HG02571 (cell line): Measurements from ENCODE around the gene GPC3.

ENCODE experiments used
- ATAC-seq: cut with Tn5 transposase; IDR thresholded peaks from one replicate; pipeline ENCODE4 v1.9.1; 2021; ENCODE audit warnings: mild to moderate bottlenecking, moderate library complexity; ENCODE audit not compliant: unreplicated experiment

GPC3 gene

GRCh38 chrX:133611676-133612075, 373.7 kb downstream of the GPC3 start:
- no peak for ATAC-seq

GRCh38 chrX:133610056-133610455, 375.3 kb downstream of the GPC3 start:
- ATAC-seq: no peak

- ATAC-seq: no peak
Measured at GRCh38 chrX:133609166-133609565, 376.2 kb downstream of the GPC3 start.

GRCh38 chrX:133608406-133608805, 377.0 kb downstream of the GPC3 start:
- ATAC-seq: no peak

- no peak for ATAC-seq
Measured at GRCh38 chrX:133607419-133608348, 377.7 kb downstream of the GPC3 start.

GRCh38 chrX:133606990-133607389, 378.4 kb downstream of the GPC3 start:
- ATAC-seq: no peak

GRCh38 chrX:133604801-133605200, 380.6 kb downstream of the GPC3 start:
- ATAC-seq: no peak

GRCh38 chrX:133602881-133603280, 382.5 kb downstream of the GPC3 start:
- no peak for ATAC-seq

GRCh38 chrX:133601116-133601515, 384.3 kb downstream of the GPC3 start:
- ATAC-seq: no peak

- ATAC-seq: no peak
Measured at GRCh38 chrX:133600536-133600935, 384.9 kb downstream of the GPC3 start.

GRCh38 chrX:133598601-133599335, 386.6 kb downstream of the GPC3 start:
- no peak for ATAC-seq

GRCh38 chrX:133594156-133594555, 391.2 kb downstream of the GPC3 start:
- ATAC-seq: no peak

- no peak for ATAC-seq
Measured at GRCh38 chrX:133593531-133593930, 391.9 kb downstream of the GPC3 start.

GRCh38 chrX:133590703-133591505, 394.5 kb downstream of the GPC3 start:
- ATAC-seq: no peak

GRCh38 chrX:133588827-133589226, 396.6 kb downstream of the GPC3 start:
- ATAC-seq: no peak

GRCh38 chrX:133587818-133588217, 397.6 kb downstream of the GPC3 start:
- ATAC-seq: no peak

- no peak for ATAC-seq
Measured at GRCh38 chrX:133587071-133587470, 398.3 kb downstream of the GPC3 start.

- ATAC-seq: no peak
Measured at GRCh38 chrX:133586443-133586842, 399.0 kb downstream of the GPC3 start.

- ATAC-seq: no peak
Measured at GRCh38 chrX:133583825-133584224, 401.6 kb downstream of the GPC3 start.

- ATAC-seq: no peak
Measured at GRCh38 chrX:133580625-133581024, 404.8 kb downstream of the GPC3 start.

- no peak for ATAC-seq
Measured at GRCh38 chrX:133579631-133580030, 405.8 kb downstream of the GPC3 start.
